Panc1 (cell line): Measurements from ENCODE around the gene ANO9.

Experiments
- POLR2AphosphoS5 ChIP-seq: IDR thresholded peaks from 2 replicates; pipeline ENCODE4 v1.6.1; 2012; ENCODE audit warnings: mild to moderate bottlenecking, low read depth, low read length, moderate library complexity
- TF ChIP-seq, protein P1 (sequence below): fragments of 450-650 bp; IDR thresholded peaks from 2 replicates; pipeline ENCODE4 v1.5.1; 2017; ENCODE audit warnings: mild to moderate bottlenecking
- TF ChIP-seq, protein P2 (sequence below), 2 experiments: IDR thresholded peaks; 2 replicates each; pipeline ENCODE4 v1.6.1; 2011 to 2012; ENCODE audit warnings: low read depth in 2 of 2, control low read depth in 1 of 2, low read length in 1 of 2, mild to moderate bottlenecking in 1 of 2, moderate library complexity in 1 of 2; ENCODE audit not compliant: insufficient read depth in 1 of 2

DNA sequence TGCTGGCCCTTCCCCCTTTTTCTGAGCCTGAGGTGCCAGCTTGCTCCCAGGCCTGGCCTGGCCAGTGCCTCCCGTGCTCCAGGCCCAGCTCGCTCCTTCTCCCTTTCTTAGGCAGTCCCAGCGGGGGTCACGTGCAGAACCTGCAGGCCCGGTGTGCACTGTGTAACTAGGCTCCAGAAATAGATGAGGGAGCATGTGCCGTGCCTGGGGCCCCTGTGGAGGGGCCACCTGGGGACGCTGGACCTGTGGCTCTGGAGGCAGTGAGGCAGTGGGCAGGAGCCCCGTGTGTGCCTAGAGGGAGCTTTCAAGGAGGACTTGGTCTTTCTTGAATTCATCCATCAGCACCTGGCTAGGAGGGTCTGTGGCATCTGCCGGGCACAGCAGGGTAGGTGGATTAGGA is 19.8 kb upstream of the ANO9 start:
- TF ChIP-seq, protein P1, sequence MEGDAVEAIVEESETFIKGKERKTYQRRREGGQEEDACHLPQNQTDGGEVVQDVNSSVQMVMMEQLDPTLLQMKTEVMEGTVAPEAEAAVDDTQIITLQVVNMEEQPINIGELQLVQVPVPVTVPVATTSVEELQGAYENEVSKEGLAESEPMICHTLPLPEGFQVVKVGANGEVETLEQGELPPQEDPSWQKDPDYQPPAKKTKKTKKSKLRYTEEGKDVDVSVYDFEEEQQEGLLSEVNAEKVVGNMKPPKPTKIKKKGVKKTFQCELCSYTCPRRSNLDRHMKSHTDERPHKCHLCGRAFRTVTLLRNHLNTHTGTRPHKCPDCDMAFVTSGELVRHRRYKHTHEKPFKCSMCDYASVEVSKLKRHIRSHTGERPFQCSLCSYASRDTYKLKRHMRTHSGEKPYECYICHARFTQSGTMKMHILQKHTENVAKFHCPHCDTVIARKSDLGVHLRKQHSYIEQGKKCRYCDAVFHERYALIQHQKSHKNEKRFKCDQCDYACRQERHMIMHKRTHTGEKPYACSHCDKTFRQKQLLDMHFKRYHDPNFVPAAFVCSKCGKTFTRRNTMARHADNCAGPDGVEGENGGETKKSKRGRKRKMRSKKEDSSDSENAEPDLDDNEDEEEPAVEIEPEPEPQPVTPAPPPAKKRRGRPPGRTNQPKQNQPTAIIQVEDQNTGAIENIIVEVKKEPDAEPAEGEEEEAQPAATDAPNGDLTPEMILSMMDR, result no peak
- TF ChIP-seq POLR2AphosphoS5, result no peak
- TF ChIP-seq, protein P2, sequence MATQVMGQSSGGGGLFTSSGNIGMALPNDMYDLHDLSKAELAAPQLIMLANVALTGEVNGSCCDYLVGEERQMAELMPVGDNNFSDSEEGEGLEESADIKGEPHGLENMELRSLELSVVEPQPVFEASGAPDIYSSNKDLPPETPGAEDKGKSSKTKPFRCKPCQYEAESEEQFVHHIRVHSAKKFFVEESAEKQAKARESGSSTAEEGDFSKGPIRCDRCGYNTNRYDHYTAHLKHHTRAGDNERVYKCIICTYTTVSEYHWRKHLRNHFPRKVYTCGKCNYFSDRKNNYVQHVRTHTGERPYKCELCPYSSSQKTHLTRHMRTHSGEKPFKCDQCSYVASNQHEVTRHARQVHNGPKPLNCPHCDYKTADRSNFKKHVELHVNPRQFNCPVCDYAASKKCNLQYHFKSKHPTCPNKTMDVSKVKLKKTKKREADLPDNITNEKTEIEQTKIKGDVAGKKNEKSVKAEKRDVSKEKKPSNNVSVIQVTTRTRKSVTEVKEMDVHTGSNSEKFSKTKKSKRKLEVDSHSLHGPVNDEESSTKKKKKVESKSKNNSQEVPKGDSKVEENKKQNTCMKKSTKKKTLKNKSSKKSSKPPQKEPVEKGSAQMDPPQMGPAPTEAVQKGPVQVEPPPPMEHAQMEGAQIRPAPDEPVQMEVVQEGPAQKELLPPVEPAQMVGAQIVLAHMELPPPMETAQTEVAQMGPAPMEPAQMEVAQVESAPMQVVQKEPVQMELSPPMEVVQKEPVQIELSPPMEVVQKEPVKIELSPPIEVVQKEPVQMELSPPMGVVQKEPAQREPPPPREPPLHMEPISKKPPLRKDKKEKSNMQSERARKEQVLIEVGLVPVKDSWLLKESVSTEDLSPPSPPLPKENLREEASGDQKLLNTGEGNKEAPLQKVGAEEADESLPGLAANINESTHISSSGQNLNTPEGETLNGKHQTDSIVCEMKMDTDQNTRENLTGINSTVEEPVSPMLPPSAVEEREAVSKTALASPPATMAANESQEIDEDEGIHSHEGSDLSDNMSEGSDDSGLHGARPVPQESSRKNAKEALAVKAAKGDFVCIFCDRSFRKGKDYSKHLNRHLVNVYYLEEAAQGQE (IDR thresholded peaks at IDR 0.05; ENCODE audit: insufficient read depth in 1 of 2, low read depth in 2 of 2, low read length in 1 of 2), result no peak
